ENCODE measurements around the gene TM9SF4. TPM values are rescaled to one million over a fixed set of nuclear protein-coding genes. Genes with fewer than 3 reads are reported as not detected.

Gene TM9SF4
- total RNA-seq, 4 donors from 2014 or later, result 17.2 to 24.8 (median 22.1) TPM

DNA sequence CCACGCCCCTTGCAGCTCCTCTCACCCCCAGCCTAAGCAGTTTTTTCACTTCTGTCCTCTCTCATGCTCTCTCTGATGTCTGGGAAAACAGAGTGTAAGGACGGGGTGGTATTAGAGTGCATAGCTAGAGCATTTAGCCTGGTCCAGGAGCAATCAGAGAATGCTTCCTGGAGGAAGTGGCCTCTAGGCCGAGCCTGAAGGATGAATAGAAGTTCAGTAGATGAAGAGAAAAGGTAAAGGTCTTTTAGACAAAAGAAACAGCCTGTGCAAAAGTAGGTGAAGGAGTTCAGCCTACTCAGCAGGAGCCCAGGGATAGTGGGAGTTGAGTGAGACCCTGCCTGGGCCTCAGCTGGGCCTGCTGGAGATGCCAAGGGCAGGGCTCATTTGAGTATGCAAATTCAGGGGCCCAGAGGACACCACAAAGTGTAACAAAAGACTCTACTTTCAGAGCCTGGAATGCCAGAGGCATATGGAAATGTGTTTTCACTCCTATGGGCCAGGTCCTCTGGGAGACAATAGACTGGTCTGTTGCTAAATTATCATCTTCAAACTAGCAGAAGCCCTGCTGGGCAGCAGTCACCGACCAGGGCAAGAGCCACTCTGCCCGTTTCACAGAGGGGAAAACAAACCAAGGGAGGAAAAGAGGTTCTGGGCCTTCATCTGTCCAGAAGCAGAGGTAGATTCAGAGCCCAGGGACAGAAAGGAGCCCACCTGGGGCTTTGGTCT is 19.7 kb upstream of the TM9SF4 start:
- TF ChIP-seq CTCF (IDR thresholded peaks at IDR 0.05; ENCODE audit: low read depth), result no peak

DNA sequence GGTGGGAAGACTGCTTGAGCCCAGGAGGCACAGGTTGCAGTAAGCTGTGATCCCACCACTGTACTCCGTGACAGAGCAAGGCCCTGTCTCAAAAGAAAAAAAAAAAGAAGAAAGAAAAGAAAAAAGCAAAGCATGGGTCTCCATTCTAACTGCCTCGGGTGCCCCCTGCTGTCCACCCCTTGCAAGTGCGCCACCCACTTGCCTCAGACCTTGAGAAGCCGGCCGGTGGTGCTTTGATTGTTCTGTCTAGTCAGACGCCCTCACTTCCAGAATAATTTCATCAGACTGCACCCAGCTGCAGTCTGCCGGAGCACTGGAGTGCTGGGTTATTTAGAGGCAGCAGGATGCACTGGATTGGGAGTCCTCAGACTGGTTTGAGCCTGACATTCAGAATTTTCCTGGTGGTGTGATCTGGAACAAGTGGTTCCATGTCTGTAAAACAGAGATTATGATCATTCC is 17.6 kb upstream of the TM9SF4 start:
- no peak for TF ChIP-seq CTCF (IDR thresholded peaks at IDR 0.05; ENCODE audit: low read depth)

- no peak for TF ChIP-seq CTCF (IDR thresholded peaks at IDR 0.05; ENCODE audit: low read depth)
Observed at GRCh38 chr20:32098786-32099185, 10.7 kb upstream of the TM9SF4 start.

DNA sequence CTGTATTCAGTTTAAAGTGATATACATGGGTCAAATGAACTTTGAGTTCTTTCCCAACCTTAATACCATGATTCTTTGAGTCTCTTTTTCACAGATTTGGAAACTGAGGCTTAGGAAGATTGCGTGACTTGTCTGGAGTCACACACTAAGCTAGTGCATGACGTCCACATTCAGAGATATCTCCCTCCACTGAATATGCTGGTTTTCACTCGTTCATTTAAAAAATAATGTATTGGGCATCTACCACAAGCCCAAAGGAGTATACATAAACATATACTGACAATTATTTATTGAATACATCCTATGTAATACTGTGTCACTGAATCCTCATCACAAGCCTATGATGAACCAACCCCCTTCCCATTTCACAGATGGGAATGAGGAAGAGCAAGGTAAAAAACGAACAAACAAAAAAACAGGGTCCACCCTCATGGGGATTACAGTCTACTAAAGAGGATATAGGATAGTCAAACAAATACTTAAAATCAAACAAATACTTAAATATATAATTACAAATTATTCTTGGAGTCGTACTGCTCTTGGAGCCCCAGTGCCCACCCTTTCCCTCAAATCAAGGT is 611 bp upstream of the TM9SF4 start:
- TF ChIP-seq CTCF (IDR thresholded peaks at IDR 0.05; ENCODE audit: low read depth), result no peak

DNA sequence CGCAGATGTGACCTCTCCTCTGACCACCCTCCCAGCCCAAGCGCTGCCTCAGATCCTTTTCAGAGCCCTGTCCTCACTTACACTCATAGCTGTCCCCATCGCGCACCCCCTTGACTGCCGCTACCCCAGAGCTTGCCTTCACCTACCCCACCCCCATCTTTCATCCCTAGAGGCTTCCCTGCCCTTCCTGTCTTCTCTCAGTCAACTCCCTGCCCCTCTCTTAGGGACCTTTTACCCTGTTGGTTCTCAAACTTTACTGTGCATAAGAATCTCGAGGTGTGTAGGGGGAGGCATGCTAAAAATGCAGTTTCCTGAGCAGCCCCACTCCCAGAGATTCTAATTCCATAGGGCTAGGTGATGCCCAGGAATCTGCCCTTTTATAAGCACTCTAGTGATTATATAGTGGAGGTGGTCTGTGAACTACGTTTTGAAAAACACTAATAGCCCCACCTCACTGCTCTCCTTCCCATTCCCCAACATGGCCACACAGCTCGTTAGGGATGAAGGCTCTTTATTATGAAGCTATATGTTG is 725 bp downstream of the TM9SF4 start:
- no peak for TF ChIP-seq CTCF (IDR thresholded peaks at IDR 0.05; ENCODE audit: low read depth)

DNA sequence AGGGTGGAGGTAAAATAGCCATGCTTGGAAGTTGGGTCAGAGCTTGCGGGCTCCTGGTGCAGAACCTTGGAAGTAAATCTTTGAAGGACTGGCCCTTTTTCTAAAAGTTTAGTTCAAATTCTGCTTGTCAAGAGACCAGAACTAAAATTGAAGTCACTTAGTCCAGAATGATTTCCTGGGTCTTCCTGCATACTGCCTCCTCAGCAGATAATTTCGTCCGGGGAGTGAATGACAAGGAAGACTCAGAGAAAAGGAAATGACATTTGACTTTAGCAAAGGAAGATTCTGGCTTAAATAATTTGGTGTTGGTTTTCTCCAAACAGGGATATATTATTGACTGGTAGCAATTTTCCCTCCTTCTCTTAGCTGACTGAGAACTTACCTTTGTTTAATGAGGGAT is 1.2 kb downstream of the TM9SF4 start:
- TF ChIP-seq CTCF (IDR thresholded peaks at IDR 0.05; ENCODE audit: low read depth), result no peak

- TF ChIP-seq CTCF (IDR thresholded peaks at IDR 0.05; ENCODE audit: low read depth), result no peak
Observed at GRCh38 chr20:32111156-32111686, 1.7 kb downstream of the TM9SF4 start.

Measured in subcutaneous adipose tissue (tissue), 4 donors.